T-helper 17 cell (primary cell): ENCODE data around the gene ATG3. TPM values are rescaled to one million over a fixed set of nuclear protein-coding genes. Genes with fewer than 3 reads are reported as not detected.
A peak's percentile ranks its signal among the peaks of the same experiment; 100 is the strongest.
"Not testable (repeated sequence)": the region's sequence is repeated elsewhere in the genome, so short reads cannot be mapped to it uniquely, and the experiment has no call there.

Source experiments
- ATAC-seq: fragments of 150-1000 bp; cut with Tn5 transposase; 2 replicates; pipeline ENCODE4 v1.10.0; 2021; ENCODE audit warnings: mild to moderate bottlenecking, moderate library complexity
- DNase-seq, 3 donors: peaks; one replicate each; pipeline versions ENCODE4 v3.0.0 to v3.0.0-alpha.2; 2020 to 2021
- H3K9me3 ChIP-seq: one replicate; pipeline ENCODE4 v1.7.0; 2013; ENCODE audit warnings: low read length, mild to moderate bottlenecking; ENCODE audit not compliant: control insufficient read depth, poor library complexity, severe bottlenecking
- H3K27ac Mint-ChIP-seq: one replicate; pipeline ENCODE4 v1.8.0; 2022; ENCODE audit warnings: mild to moderate bottlenecking, moderate library complexity, mixed read lengths
- H3K27me3 Mint-ChIP-seq: one replicate; pipeline ENCODE4 v1.8.0; 2022; ENCODE audit warnings: mixed read lengths
- H3K36me3 Mint-ChIP-seq: one replicate; pipeline ENCODE4 v1.8.0; 2022; ENCODE audit warnings: low read depth, mixed read lengths
- H3K4me1 Mint-ChIP-seq: one replicate; pipeline ENCODE4 v1.8.0; 2022; ENCODE audit warnings: mild to moderate bottlenecking, mixed read lengths
- H3K4me3 Mint-ChIP-seq: one replicate; pipeline ENCODE4 v1.8.0; 2022; ENCODE audit warnings: mild to moderate bottlenecking, moderate library complexity, mixed read lengths
- total RNA-seq, 4 donors: library from RNA in 2 of 4; stranded (reverse) in 2 of 4; gene quantifications; one replicate each; pipeline ENCODE4 v1.2.3 and lab custom pipeline; 2022 to 2026

ATG3 gene
- total RNA-seq, 2 donors from 2014 or later = 45.9 to 46.2 TPM

GRCh38 chr3:112583105-112583504, 21.3 kb upstream of the ATG3 start:
- no peak for ATAC-seq
- no peak overlapping the region for H3K27ac Mint-ChIP-seq
- DNase-seq = no peak
- H3K36me3 Mint-ChIP-seq = peaks cover 15% of the 10 kb centered on the region
- peaks cover 4% of the 10 kb centered on the region for H3K4me1 Mint-ChIP-seq
- H3K4me3 Mint-ChIP-seq = no peak overlapping the region
- H3K9me3 ChIP-seq = no peaks in the 10 kb centered on the region
- H3K27me3 Mint-ChIP-seq = no peaks in the 10 kb centered on the region

GRCh38 chr3:112582244-112582874, 20.6 kb upstream of the ATG3 start:
- no peak overlapping the region for H3K4me3 Mint-ChIP-seq
- no peak overlapping the region for H3K27ac Mint-ChIP-seq
- no peaks in the 10 kb centered on the region for H3K27me3 Mint-ChIP-seq
- ATAC-seq = no peak
- peaks cover 4% of the 10 kb centered on the region for H3K4me1 Mint-ChIP-seq
- H3K36me3 Mint-ChIP-seq = peaks cover 10% of the 10 kb centered on the region
- DNase-seq = no peak
- no peaks in the 10 kb centered on the region for H3K9me3 ChIP-seq

- H3K27me3 Mint-ChIP-seq = no peaks in the 10 kb centered on the region
- H3K4me1 Mint-ChIP-seq = peaks cover 2% of the 10 kb centered on the region
- ATAC-seq (no peak), DNase-seq (no peak)
- peaks cover 6% of the 10 kb centered on the region for H3K36me3 Mint-ChIP-seq
- no peaks in the 10 kb centered on the region for H3K9me3 ChIP-seq
- no peak overlapping the region for H3K4me3 Mint-ChIP-seq
- no peak overlapping the region for H3K27ac Mint-ChIP-seq
Observed at GRCh38 chr3:112579697-112580096, 17.9 kb upstream of the ATG3 start.

GRCh38 chr3:112579232-112579631, 17.5 kb upstream of the ATG3 start:
- peaks cover 6% of the 10 kb centered on the region for H3K36me3 Mint-ChIP-seq
- H3K4me3 Mint-ChIP-seq = no peak overlapping the region
- H3K4me1 Mint-ChIP-seq = peaks cover 2% of the 10 kb centered on the region
- DNase-seq (no peak), ATAC-seq (peak; percentile 52)
- no peak overlapping the region for H3K27ac Mint-ChIP-seq
- H3K9me3 ChIP-seq = no peaks in the 10 kb centered on the region
- H3K27me3 Mint-ChIP-seq = no peaks in the 10 kb centered on the region

- no peak for ATAC-seq
- H3K36me3 Mint-ChIP-seq = peaks cover 11% of the 10 kb centered on the region
- H3K4me3 Mint-ChIP-seq = peak overlapping the region; percentile 25
Observed at GRCh38 chr3:112572701-112573100, 10.9 kb upstream of the ATG3 start.

GRCh38 chr3:112569265-112569664, 7.5 kb upstream of the ATG3 start:
- no peaks in the 10 kb centered on the region for H3K27me3 Mint-ChIP-seq
- peaks cover 14% of the 10 kb centered on the region for H3K4me1 Mint-ChIP-seq
- H3K27ac Mint-ChIP-seq = no peak overlapping the region
- H3K4me3 Mint-ChIP-seq = no peak overlapping the region
- ATAC-seq (no peak), DNase-seq (no peak)
- peaks cover 16% of the 10 kb centered on the region for H3K36me3 Mint-ChIP-seq
- H3K9me3 ChIP-seq = no peaks in the 10 kb centered on the region

More at GRCh38 chr3:112572701-112573100, 10.9 kb upstream of the ATG3 start:
- Mint-ChIP-seq H3K27me3 (no peaks in the 10 kb centered on the region), H3K4me1 (peaks cover 12% of the 10 kb centered on the region), H3K27ac (no peak overlapping the region)
- no peaks in the 10 kb centered on the region for H3K9me3 ChIP-seq
- no peak for DNase-seq

GRCh38 chr3:112568642-112569041, 6.9 kb upstream of the ATG3 start:
- ATAC-seq (no peak), DNase-seq (no peak)
- H3K9me3 ChIP-seq = no peaks in the 10 kb centered on the region
- Mint-ChIP-seq H3K27ac (no peak overlapping the region), H3K36me3 (peaks cover 16% of the 10 kb centered on the region), H3K27me3 (no peaks in the 10 kb centered on the region), H3K4me1 (peaks cover 18% of the 10 kb centered on the region), H3K4me3 (no peak overlapping the region)

GRCh38 chr3:112564940-112565305, 3.2 kb upstream of the ATG3 start:
- H3K9me3 ChIP-seq = no peaks in the 10 kb centered on the region
- peaks cover 11% of the 10 kb centered on the region for H3K36me3 Mint-ChIP-seq
- H3K27ac Mint-ChIP-seq = no peak overlapping the region
- H3K27me3 Mint-ChIP-seq = no peaks in the 10 kb centered on the region
- ATAC-seq = no peak
- DNase-seq = no peak
- H3K4me1 Mint-ChIP-seq = peaks cover 34% of the 10 kb centered on the region
- no peak overlapping the region for H3K4me3 Mint-ChIP-seq

GRCh38 chr3:112564247-112564939, 2.6 kb upstream of the ATG3 start:
- Mint-ChIP-seq H3K27ac (peak overlapping the region; percentile 98), H3K36me3 (peaks cover 11% of the 10 kb centered on the region), H3K4me1 (peaks cover 37% of the 10 kb centered on the region)
- not testable (repeated sequence) for DNase-seq, H3K4me3 Mint-ChIP-seq, ATAC-seq, H3K9me3 ChIP-seq, H3K27me3 Mint-ChIP-seq

GRCh38 chr3:112561484-112561733, 353 bp downstream of the ATG3 start:
- Mint-ChIP-seq H3K4me1 (peaks cover 30% of the 10 kb centered on the region), H3K27me3 (no peaks in the 10 kb centered on the region), H3K27ac (peak overlapping the region; percentile 98), H3K36me3 (peaks cover 4% of the 10 kb centered on the region), H3K4me3 (peak overlapping the region; percentile 94)
- DNase-seq (peak in 1 of 3 donors; percentile 76), ATAC-seq (peak; percentile 57)
- H3K9me3 ChIP-seq = no peaks in the 10 kb centered on the region

GRCh38 chr3:112560721-112561483, 860 bp downstream of the ATG3 start:
- Mint-ChIP-seq H3K27me3 (no peaks in the 10 kb centered on the region), H3K36me3 (no peaks in the 10 kb centered on the region), H3K4me1 (peaks cover 31% of the 10 kb centered on the region), H3K27ac (peak overlapping the region; percentile 98), H3K4me3 (peak overlapping the region; percentile 94)
- DNase-seq = peak; percentile 32 to 53 (median 39)
- H3K9me3 ChIP-seq = no peaks in the 10 kb centered on the region
- ATAC-seq = peak; percentile 27

- DNase-seq = no peak
- H3K4me1 Mint-ChIP-seq = peaks cover 37% of the 10 kb centered on the region
- H3K36me3 Mint-ChIP-seq = no peaks in the 10 kb centered on the region
Observed at GRCh38 chr3:112560307-112560706, 1.5 kb downstream of the ATG3 start.

GRCh38 chr3:112557976-112558375, 3.8 kb downstream of the ATG3 start:
- ATAC-seq (no peak), DNase-seq (no peak)
- no peaks in the 10 kb centered on the region for H3K9me3 ChIP-seq
- H3K4me1 Mint-ChIP-seq = peaks cover 35% of the 10 kb centered on the region
- H3K36me3 Mint-ChIP-seq = no peaks in the 10 kb centered on the region
- no peak overlapping the region for H3K4me3 Mint-ChIP-seq
- no peak overlapping the region for H3K27ac Mint-ChIP-seq
- H3K27me3 Mint-ChIP-seq = no peaks in the 10 kb centered on the region

More at GRCh38 chr3:112560307-112560706, 1.5 kb downstream of the ATG3 start:
- H3K27ac Mint-ChIP-seq = peak overlapping the region; percentile 98
- no peaks in the 10 kb centered on the region for H3K27me3 Mint-ChIP-seq
- H3K4me3 Mint-ChIP-seq = peak overlapping the region; percentile 94
- H3K9me3 ChIP-seq = no peaks in the 10 kb centered on the region
- ATAC-seq = no peak
